ENCODE data around the gene ROMO1.
"Not testable (repeated sequence)": the region's sequence is repeated elsewhere in the genome, so short reads cannot be mapped to it uniquely, and the experiment has no call there.

ROMO1 gene

DNA sequence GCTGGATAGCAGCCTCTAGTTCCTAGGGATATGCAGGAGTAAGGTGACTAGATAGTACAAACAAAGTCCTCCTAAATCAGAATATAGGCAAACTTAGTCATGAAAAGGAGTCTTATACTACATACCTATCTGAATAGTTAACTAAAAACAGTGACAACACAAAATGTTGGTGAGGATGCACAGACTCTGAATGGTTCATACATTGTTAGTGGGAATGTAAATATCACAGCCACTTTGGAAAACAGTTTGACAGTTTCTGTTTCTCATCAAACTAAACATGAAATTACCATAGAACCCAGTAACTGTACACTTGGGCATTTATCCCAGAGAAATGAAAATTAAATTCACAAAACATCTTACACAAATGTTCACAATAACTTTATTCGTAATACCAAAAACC is 17.2 kb upstream of the ROMO1 start:
- H3K36me3 ChIP-seq (ENCODE audit: insufficient read depth, low read length): no peaks in the 10 kb centered on the region; the same call in 1 of the 2 replicates
- H3K4me3 ChIP-seq (ENCODE audit: low read depth, low read length): no peak overlapping the region
- no peaks in the 10 kb centered on the region for H3K4me1 ChIP-seq (ENCODE audit: control insufficient read depth, insufficient read depth, low read length, unreplicated experiment)
- H3K27ac ChIP-seq (ENCODE audit: low read depth, low read length): no peak overlapping the region
- H3K27me3 ChIP-seq (ENCODE audit: insufficient read depth, low read length): no peaks in the 10 kb centered on the region
- H3K79me2 ChIP-seq (ENCODE audit: control insufficient read depth, insufficient read depth, low read length, unreplicated experiment): no peaks in the 10 kb centered on the region
- no peak overlapping the region for H2AFZ ChIP-seq (ENCODE audit: low read length, unreplicated experiment)

DNA sequence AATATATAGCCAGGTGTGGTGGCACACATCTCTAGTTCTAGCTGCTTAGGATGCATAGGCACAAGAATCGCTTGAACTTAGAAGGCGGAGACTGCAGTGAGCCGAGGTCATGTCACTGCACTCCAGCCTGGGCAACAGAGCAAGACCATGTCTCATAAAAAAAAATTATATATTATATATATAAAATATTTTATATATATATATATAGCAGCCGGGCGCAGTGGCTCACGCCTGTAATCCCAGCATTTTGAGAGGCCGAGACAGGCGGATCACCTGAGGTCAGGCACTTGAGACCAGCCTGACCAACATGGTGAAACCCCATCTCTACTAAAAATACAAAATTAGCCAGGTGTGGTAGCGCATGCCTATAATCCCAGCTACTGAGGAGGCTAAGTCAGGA is 13.8 kb upstream of the ROMO1 start:
- not testable (repeated sequence) for H3K79me2 ChIP-seq (ENCODE audit: control insufficient read depth, insufficient read depth, low read length, unreplicated experiment); H3K4me3 ChIP-seq (ENCODE audit: low read depth, low read length); H3K27ac ChIP-seq (ENCODE audit: low read depth, low read length); H3K4me1 ChIP-seq (ENCODE audit: control insufficient read depth, insufficient read depth, low read length, unreplicated experiment); H3K36me3 ChIP-seq (ENCODE audit: insufficient read depth, low read length); H2AFZ ChIP-seq (ENCODE audit: low read length, unreplicated experiment); H3K27me3 ChIP-seq (ENCODE audit: insufficient read depth, low read length)

DNA sequence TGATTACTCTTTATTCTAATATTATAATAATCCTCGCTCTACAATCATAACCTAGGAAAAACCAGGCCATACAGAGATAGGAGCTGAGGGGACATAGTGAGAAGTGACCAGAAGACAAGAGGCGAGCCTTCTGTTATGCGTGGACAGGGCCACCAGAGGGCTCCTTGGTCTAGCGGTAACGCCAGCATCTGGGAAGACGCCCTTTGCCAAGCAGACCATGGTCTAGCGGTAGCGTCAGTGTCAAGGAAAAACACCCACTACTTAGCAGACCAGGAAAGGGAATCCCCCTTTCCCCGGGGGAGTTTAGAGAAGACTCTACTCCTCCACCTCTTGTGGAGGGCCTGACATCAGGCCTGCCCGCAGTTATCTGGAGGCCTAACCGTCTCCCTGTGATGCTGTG is 12.3 kb upstream of the ROMO1 start:
- H3K36me3 ChIP-seq (ENCODE audit: insufficient read depth, low read length); H3K4me3 ChIP-seq (ENCODE audit: low read depth, low read length); H3K79me2 ChIP-seq (ENCODE audit: control insufficient read depth, insufficient read depth, low read length, unreplicated experiment); H3K27me3 ChIP-seq (ENCODE audit: insufficient read depth, low read length); H2AFZ ChIP-seq (ENCODE audit: low read length, unreplicated experiment); H3K27ac ChIP-seq (ENCODE audit: low read depth, low read length); H3K4me1 ChIP-seq (ENCODE audit: control insufficient read depth, insufficient read depth, low read length, unreplicated experiment): not testable (repeated sequence)

DNA sequence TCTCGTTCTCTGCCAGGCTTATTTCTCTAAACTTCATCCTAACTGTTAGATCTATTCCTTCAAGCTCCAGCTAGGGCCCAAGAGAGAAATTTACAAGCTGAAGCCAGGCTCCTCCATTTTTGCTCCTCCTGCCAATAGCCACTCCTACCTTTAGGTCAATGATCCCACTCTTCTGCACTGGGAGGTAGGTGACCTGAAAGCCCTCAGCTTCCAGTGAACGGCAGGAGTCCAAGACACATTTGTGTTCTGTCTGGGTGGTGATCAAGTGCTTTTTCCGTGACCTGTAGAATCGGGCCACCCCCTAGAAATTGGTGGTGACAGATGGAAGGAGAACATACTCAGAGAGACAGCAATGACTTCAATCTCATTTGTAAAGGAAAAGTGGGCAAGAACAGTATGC is 8.9 kb upstream of the ROMO1 start:
- Histone ChIP-seq H2AFZ (ENCODE audit: low read length, unreplicated experiment) (no peak overlapping the region), H3K79me2 (ENCODE audit: control insufficient read depth, insufficient read depth, low read length, unreplicated experiment) (no peaks in the 10 kb centered on the region), H3K4me1 (ENCODE audit: control insufficient read depth, insufficient read depth, low read length, unreplicated experiment) (no peaks in the 10 kb centered on the region), H3K4me3 (ENCODE audit: low read depth, low read length) (no peak overlapping the region), H3K27ac (ENCODE audit: low read depth, low read length) (no peak overlapping the region), H3K27me3 (ENCODE audit: insufficient read depth, low read length) (no peaks in the 10 kb centered on the region), H3K36me3 (ENCODE audit: insufficient read depth, low read length) (peaks cover 6% of the 10 kb centered on the region; the same call in 1 of the 2 replicates)

DNA sequence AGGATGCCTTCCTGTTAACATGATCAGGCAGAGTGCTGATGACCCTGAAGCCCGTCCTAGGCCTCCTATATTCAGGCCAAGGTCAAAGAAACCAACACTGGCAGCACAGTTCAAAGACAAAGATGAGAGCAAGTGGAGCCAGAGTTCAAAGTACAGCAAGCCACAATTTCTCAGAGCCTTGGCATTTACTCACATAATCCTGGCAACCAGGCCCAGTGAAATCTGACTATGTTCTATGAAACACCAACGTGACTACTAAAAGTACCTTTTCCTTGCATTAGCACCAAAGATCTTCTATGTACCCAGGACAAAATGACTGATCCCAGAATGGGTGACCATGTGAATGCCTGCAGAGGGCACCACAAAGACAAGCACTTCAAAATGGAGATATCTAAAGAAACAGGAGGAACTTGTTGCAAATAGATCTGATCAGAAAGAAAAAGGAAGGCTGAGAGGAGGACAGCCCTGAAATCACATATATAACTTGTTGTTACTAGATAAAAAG is 3.9 kb upstream of the ROMO1 start:
- H3K27ac ChIP-seq (ENCODE audit: low read depth, low read length): no peak overlapping the region
- H3K36me3 ChIP-seq (ENCODE audit: insufficient read depth, low read length): peaks cover 4% of the 10 kb centered on the region; the same call in 1 of the 2 replicates
- peaks cover 13% of the 10 kb centered on the region for H3K4me1 ChIP-seq (ENCODE audit: control insufficient read depth, insufficient read depth, low read length, unreplicated experiment)

DNA sequence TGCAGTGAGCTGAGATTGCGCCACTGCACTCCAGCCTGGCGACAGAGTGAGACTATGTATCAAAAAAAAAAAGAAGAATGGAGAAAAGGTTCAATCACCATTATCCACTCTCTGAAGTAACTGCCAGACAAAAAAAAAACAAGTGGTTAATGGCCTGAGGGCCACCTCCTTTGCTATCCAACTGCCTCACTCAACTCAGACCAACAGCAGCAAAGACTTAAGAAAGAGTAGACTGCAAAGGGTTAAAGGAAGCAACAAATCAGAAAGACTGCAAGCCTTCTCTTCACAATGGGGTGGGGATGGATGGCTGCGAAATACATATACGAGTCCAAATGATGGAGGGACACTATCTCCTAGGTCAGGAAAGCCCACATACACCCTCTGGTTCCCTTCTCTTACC is 3.2 kb upstream of the ROMO1 start:
- Histone ChIP-seq H3K4me3 (ENCODE audit: low read depth, low read length) (no peak overlapping the region), H3K36me3 (ENCODE audit: insufficient read depth, low read length) (peaks cover 4% of the 10 kb centered on the region; the same call in 1 of the 2 replicates), H3K4me1 (ENCODE audit: control insufficient read depth, insufficient read depth, low read length, unreplicated experiment) (peaks cover 18% of the 10 kb centered on the region), H2AFZ (ENCODE audit: low read length, unreplicated experiment) (no peak overlapping the region), H3K27me3 (ENCODE audit: insufficient read depth, low read length) (no peaks in the 10 kb centered on the region), H3K79me2 (ENCODE audit: control insufficient read depth, insufficient read depth, low read length, unreplicated experiment) (peaks cover 28% of the 10 kb centered on the region), H3K27ac (ENCODE audit: low read depth, low read length) (no peak overlapping the region)

More for the DNA sequence above, 3.9 kb upstream of the ROMO1 start:
- Histone ChIP-seq H3K79me2 (ENCODE audit: control insufficient read depth, insufficient read depth, low read length, unreplicated experiment) (peaks cover 21% of the 10 kb centered on the region), H3K27me3 (ENCODE audit: insufficient read depth, low read length) (no peaks in the 10 kb centered on the region), H3K4me3 (ENCODE audit: low read depth, low read length) (no peak overlapping the region), H2AFZ (ENCODE audit: low read length, unreplicated experiment) (no peak overlapping the region)

DNA sequence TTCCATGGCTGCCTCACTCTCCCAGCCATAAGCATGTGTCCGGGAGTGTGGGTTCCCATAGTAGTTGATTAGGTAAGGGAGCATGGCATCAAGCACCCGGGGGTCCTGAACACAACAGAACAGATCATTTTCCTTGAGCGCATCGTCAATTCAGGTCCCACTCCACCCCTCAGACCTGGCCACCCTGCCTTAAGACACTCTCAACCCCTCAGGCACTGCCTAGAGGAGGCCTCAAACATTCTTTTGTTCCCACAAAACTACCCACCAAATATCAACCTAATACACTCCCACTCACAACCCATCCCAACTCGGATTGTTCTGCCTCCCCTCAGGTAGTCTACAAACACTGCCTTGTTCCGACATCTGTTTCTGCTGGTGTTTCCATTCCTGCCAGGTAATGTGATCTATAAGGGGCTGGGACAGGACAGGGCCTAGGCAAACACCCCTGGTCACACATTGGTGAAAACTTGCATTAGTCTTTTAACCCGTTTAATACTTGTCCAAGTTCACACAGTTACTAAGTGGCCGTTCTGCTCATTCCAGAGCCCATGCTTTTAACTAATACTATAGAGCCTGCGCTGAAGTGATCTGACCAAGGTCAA is 1.4 kb upstream of the ROMO1 start:
- peak overlapping the region; percentile 85 for H2AFZ ChIP-seq (ENCODE audit: low read length, unreplicated experiment)
- H3K36me3 ChIP-seq (ENCODE audit: insufficient read depth, low read length): peaks cover 5% of the 10 kb centered on the region; the same call in 1 of the 2 replicates
- H3K4me3 ChIP-seq (ENCODE audit: low read depth, low read length): peak overlapping the region; percentile 93
- H3K27me3 ChIP-seq (ENCODE audit: insufficient read depth, low read length): no peaks in the 10 kb centered on the region
- peaks cover 31% of the 10 kb centered on the region for H3K79me2 ChIP-seq (ENCODE audit: control insufficient read depth, insufficient read depth, low read length, unreplicated experiment)
- no peak overlapping the region for H3K27ac ChIP-seq (ENCODE audit: low read depth, low read length)
- H3K4me1 ChIP-seq (ENCODE audit: control insufficient read depth, insufficient read depth, low read length, unreplicated experiment): peaks cover 26% of the 10 kb centered on the region

DNA sequence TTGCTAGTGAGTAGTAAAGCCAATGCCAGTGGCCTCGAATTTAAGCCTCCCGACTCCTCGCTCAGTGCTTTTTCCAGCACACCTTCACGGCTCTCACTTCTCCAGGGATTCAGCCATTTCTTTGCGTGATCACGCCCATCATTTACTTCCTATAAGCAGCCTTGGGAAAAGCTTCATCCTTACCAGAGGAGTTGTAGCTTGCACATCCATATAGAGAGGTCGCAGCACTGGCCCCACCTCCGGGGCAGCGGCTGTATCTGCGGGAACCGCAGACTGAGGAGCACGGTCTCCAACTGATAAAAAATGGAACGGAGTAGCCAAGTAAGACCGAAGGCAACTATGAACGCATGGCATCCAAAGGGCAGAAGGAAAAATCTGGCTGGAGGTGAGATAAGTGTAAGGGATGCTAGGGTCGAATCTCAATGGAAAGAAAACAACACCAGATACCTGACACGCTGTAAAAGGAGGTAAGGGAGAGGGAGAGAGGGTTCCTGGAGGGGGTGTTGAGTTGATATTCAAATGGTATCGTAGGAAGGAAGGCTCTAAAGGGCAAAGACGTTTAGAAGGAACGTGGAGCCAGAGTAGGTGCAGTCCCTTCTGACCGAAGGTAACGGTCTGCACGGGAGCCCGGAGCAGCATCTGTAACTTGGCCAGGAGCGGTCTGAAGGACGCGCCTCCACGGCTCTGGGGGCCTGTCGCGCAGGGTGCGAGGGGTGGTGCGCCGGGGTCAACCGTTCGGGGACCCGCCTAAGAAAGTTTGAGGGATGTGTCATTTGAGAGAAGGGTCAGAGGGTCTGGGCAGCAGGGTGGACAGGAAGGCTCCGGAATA is 693 bp upstream of the ROMO1 start:
- Histone ChIP-seq H3K4me1 (ENCODE audit: control insufficient read depth, insufficient read depth, low read length, unreplicated experiment) (peaks cover 28% of the 10 kb centered on the region), H3K36me3 (ENCODE audit: insufficient read depth, low read length) (peaks cover 10% of the 10 kb centered on the region), H2AFZ (ENCODE audit: low read length, unreplicated experiment) (peak overlapping the region; percentile 85), H3K79me2 (ENCODE audit: control insufficient read depth, insufficient read depth, low read length, unreplicated experiment) (peaks cover 31% of the 10 kb centered on the region), H3K27ac (ENCODE audit: low read depth, low read length) (peak overlapping the region; percentile 84; the same call in 1 of the 2 replicates), H3K4me3 (ENCODE audit: low read depth, low read length) (peak overlapping the region; percentile 93), H3K27me3 (ENCODE audit: insufficient read depth, low read length) (no peaks in the 10 kb centered on the region)

DNA sequence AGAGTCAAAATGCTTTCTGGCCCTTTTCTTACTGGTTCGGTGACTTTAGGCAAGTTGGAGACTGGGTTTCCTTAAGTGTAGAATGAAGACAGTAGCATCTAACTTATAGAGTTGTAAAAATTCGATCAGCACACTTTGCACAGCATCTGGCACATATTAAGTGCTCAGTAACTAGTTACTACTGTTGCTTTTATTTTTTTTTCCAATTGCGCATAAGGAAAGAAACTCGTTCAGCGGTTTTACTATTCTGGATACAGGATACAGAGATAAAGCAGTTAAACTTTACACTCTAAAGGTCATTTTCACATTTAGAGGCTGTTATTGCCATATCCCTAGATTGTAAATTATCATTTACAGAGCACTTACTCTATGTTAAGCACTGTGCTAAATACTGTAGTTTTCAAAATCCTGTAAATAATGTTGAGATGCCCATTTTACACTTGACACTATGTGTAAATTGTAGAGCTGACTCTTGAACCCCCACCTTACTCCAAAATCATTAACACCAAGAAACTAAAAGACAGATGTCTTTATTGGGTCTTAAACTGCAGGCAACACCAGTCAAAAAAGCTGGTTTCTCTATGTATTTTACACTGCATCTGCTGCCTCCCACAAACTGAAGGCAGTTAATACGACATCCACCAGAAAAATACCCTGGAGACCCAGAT is 886 bp downstream of the ROMO1 start:
- Histone ChIP-seq H2AFZ (ENCODE audit: low read length, unreplicated experiment) (peak overlapping the region; percentile 66), H3K4me3 (ENCODE audit: low read depth, low read length) (peak overlapping the region; percentile 93), H3K36me3 (ENCODE audit: insufficient read depth, low read length) (peaks cover 24% of the 10 kb centered on the region), H3K27ac (ENCODE audit: low read depth, low read length) (peak overlapping the region; percentile 84), H3K79me2 (ENCODE audit: control insufficient read depth, insufficient read depth, low read length, unreplicated experiment) (peaks cover 31% of the 10 kb centered on the region), H3K4me1 (ENCODE audit: control insufficient read depth, insufficient read depth, low read length, unreplicated experiment) (peaks cover 33% of the 10 kb centered on the region), H3K27me3 (ENCODE audit: insufficient read depth, low read length) (no peaks in the 10 kb centered on the region)

DNA sequence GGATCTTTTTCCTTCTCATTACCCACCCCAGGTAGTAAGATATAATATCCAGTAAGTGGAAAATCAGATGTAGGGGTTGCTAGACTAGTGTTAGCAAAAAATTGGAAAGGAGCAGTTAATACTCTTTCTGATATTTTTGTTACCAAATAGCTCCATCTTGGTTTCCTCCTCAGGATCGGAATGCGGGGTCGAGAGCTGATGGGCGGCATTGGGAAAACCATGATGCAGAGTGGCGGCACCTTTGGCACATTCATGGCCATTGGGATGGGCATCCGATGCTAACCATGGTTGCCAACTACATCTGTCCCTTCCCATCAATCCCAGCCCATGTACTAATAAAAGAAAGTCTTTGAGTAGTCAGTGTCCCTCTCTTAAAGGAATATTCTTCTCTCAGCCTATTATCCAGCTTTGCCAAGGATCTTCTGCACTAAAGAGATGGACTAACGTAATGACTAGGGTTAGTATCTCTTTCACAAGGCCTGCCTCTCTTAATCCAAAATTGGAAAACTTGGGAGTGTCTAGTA is 1.5 kb downstream of the ROMO1 start:
- Histone ChIP-seq H3K36me3 (ENCODE audit: insufficient read depth, low read length) (peaks cover 26% of the 10 kb centered on the region), H3K4me3 (ENCODE audit: low read depth, low read length) (peak overlapping the region; percentile 93), H2AFZ (ENCODE audit: low read length, unreplicated experiment) (no peak overlapping the region), H3K27me3 (ENCODE audit: insufficient read depth, low read length) (no peaks in the 10 kb centered on the region), H3K27ac (ENCODE audit: low read depth, low read length) (peak overlapping the region; percentile 84), H3K4me1 (ENCODE audit: control insufficient read depth, insufficient read depth, low read length, unreplicated experiment) (peaks cover 33% of the 10 kb centered on the region), H3K79me2 (ENCODE audit: control insufficient read depth, insufficient read depth, low read length, unreplicated experiment) (peaks cover 34% of the 10 kb centered on the region)
